ENCODE measurements around the gene POLD1. TPM values are rescaled to one million over a fixed set of nuclear protein-coding genes. Genes with fewer than 3 reads are reported as not detected.

POLD1 gene
- total and polyA plus RNA-seq, 2 experiments from 2014 or later: 111 to 173 TPM

GRCh38 chr19:50377051-50377461 lies 7.1 kb upstream of the POLD1 start:
- Histone ChIP-seq H3K36me3 (ENCODE audit: insufficient read depth) (peaks cover 9% of the 10 kb centered on the region; the same call in 1 of the 2 replicates), H3K27me3 (ENCODE audit: insufficient read depth) (no peaks in the 10 kb centered on the region), H3K4me3 (peak overlapping the region; percentile 16; the same call in 1 of the 2 replicates), H3K4me2 (no peak overlapping the region), H3K79me2 (replicated peaks; ENCODE audit: insufficient read depth) (no peaks in the 10 kb centered on the region), H3F3A (replicated peaks; ENCODE audit: low read depth) (0 out of 2 replicates have a peak, but pooled peaks cover 9% of the 10 kb centered on the region), H2AFZ (no peak overlapping the region), H3K4me1 (ENCODE audit: insufficient read depth) (0 out of 2 replicates have a peak, but pooled peaks cover 3% of the 10 kb centered on the region), H3K27ac (ENCODE audit: low read depth) (no peak overlapping the region), H4K20me1 (replicated peaks; ENCODE audit: insufficient read depth) (peaks cover 4% of the 10 kb centered on the region), H3K9me2 (ENCODE audit: insufficient read depth) (no peaks in the 10 kb centered on the region)
- Mint-ChIP-seq H3K27me3 (ENCODE audit: insufficient read depth, low read depth, poor library complexity) (peaks cover 16% of the 10 kb centered on the region), H3K27ac (peak overlapping the region; percentile 71; the same call in 1 of the 2 replicates), H3K4me3 (peak overlapping the region; percentile 99), H3K4me1 (peaks cover 2% of the 10 kb centered on the region; the same call in 1 of the 3 replicates), H3K9me3 (peaks cover 2% of the 10 kb centered on the region; the same call in 1 of the 3 replicates), H3K36me3 (ENCODE audit: low read depth) (peaks cover 37% of the 10 kb centered on the region)
- peak; percentile 75 for ATAC-seq
- TF ChIP-seq STAT1 (IDR thresholded peaks at IDR 0.05; ENCODE audit: unreplicated experiment) (no peak), ZNF462 (CRISPR knock-in tag; IDR thresholded peaks at IDR 0.05) (no peak), POLR2AphosphoS5 (IDR thresholded peaks at IDR 0.05; ENCODE audit: low read depth) (no peak), CTCF (conservative IDR thresholded peaks at IDR 0.05; ENCODE audit: low read depth in 2 of 2) (no peak), ETS1 (IDR thresholded peaks at IDR 0.05) (no peak), ZNF114 (CRISPR knock-in tag; IDR thresholded peaks at IDR 0.05) (no peak), NANOG (IDR thresholded peaks at IDR 0.05; ENCODE audit: borderline replicate concordance) (no peak), ZNF331 (CRISPR knock-in tag; IDR thresholded peaks at IDR 0.05; ENCODE audit: low read depth) (no peak), REST (IDR thresholded peaks at IDR 0.05; ENCODE audit: unreplicated experiment) (no peak), CREB1 (CRISPR knock-in tag; IDR thresholded peaks at IDR 0.05; ENCODE audit: low read depth) (no peak), EZH2phosphoT487 (IDR thresholded peaks at IDR 0.05; ENCODE audit: unreplicated experiment) (no peak), EZH2 (IDR thresholded peaks at IDR 0.05; ENCODE audit: low read depth, unreplicated experiment) (no peak)
- peak; percentile 94 for DNase-seq (ENCODE audit: low spot score)

All from GM23338 (cell line).